ENCODE data around the gene SETMAR. TPM values are rescaled to one million over a fixed set of nuclear protein-coding genes. Genes with fewer than 3 reads are reported as not detected.

SETMAR gene
- total and polyA plus RNA-seq, 2 of the 8 experiments (the other 6 are each of a cell fraction or from before 2014, with no cell fraction given): 16.1 to 25.3 TPM

DNA sequence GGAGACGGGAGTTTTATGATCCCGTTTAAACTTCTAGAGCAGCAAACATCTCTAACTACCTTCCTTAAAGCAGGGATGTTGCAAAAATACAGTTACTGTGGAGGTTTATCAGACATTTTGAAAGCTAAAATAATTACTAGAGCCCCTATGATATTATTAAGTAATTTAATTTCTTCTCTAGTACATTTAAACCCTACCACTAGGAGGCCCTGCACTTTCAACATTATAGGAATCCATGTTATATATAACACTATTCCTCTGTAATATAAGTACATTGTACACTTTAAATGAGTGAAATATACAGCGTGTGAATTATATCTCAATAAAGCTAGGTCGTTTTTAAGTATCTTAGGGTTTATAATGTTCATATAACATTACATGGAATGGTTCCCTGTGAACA lies 11.5 kb downstream of the SETMAR start:
- H3K27ac ChIP-seq (ENCODE audit: low read depth, low read length): no peak overlapping the region
- CTCF ChIA-PET (ENCODE audit: partially characterized antibody): interaction anchor here (0.6 to 2.5 kb wide), 12 partner anchors 10 to 784 kb away, joined by 3 to 6 read pairs (median 3); no protein-coding TSS in a partner anchor

More for the DNA sequence above, 11.5 kb downstream of the SETMAR start:
- H3K4me2 ChIP-seq (ENCODE audit: insufficient read depth in 1 of 2, low read depth in 2 of 2, low read length in 2 of 2): no peak overlapping the region
- POLR2A ChIA-PET (ENCODE audit: partially characterized antibody): interaction anchor here (0.6 to 1.1 kb wide), 3 partner anchors 9 to 11 kb away, joined by 3 to 6 read pairs (median 4); no protein-coding TSS in a partner anchor
- no peak overlapping the region for H2BK15ac ChIP-seq (ENCODE audit: low read length)
- no peaks in the 10 kb centered on the region for H3K23me2 ChIP-seq (ENCODE audit: low read depth, low read length)
- 92% methylated on average over 4 of the region's 4 CpGs; no CpG with 5 or more reads in 1 of the 2 experiments for WGBS, 2 experiments (ENCODE audit: extremely low coverage in 1 of 2, insufficient coverage in 1 of 2, insufficient read length in 1 of 2, insufficient replicate concordance in 2 of 2, low coverage in 1 of 2, low lambda C conversion rate in 2 of 2, missing lambda C conversion rate in 1 of 2)
- H4K91ac ChIP-seq (replicated peaks; ENCODE audit: insufficient read length, low read length): no peak overlapping the region
- H3K79me2 ChIP-seq (ENCODE audit: control insufficient read depth in 1 of 2, insufficient read depth in 2 of 2, low read length in 2 of 2): peaks cover 0 to 7% of the 10 kb centered on the region in 2 experiments; a peak in 2 of 4 replicates
- no peak overlapping the region for H3K9ac ChIP-seq (replicated peaks in 1 of 4; ENCODE audit: extremely low read depth in 1 of 4, low read depth in 3 of 4, low read length in 3 of 4)
- H4K8ac ChIP-seq (ENCODE audit: extremely low read depth, insufficient read depth, low read length): no peak overlapping the region
- no peak overlapping the region for H2BK20ac ChIP-seq (ENCODE audit: low read length)
- no peak overlapping the region for H3K18ac ChIP-seq (ENCODE audit: extremely low read depth, low read length)
- H2AK5ac ChIP-seq (ENCODE audit: low read depth, low read length): no peak overlapping the region
- no peak overlapping the region for H3K4ac ChIP-seq (replicated peaks; ENCODE audit: insufficient read length, low read depth, low read length)
- H4K5ac ChIP-seq (ENCODE audit: insufficient read length, low read depth, low read length): no peak overlapping the region
- H3K23ac ChIP-seq (ENCODE audit: insufficient read length): no peak overlapping the region
- H2BK5ac ChIP-seq (ENCODE audit: low read depth, low read length): no peak overlapping the region
- H3K27me3 ChIP-seq (replicated peaks in 1 of 4; ENCODE audit: control insufficient read depth in 3 of 4, extremely low read depth in 1 of 4, insufficient read depth in 3 of 4, low read length in 3 of 4): no peaks in the 10 kb centered on the region
- H2AFZ ChIP-seq (ENCODE audit: low read length): no peak overlapping the region
- H4K20me1 ChIP-seq (replicated peaks in 1 of 2; ENCODE audit: control insufficient read depth in 1 of 2, insufficient read depth in 2 of 2, low read length in 2 of 2): no peaks in the 10 kb centered on the region
- H3K79me1 ChIP-seq (ENCODE audit: low read depth, low read length): no peaks in the 10 kb centered on the region
- H3K9me3 ChIP-seq (ENCODE audit: insufficient read depth in 2 of 2, low read depth in 1 of 2, low read length in 1 of 2): no peaks in the 10 kb centered on the region
- no peak overlapping the region for H2BK12ac ChIP-seq (ENCODE audit: low read depth, low read length)
- no peak overlapping the region for H3K4me3 ChIP-seq (ENCODE audit: extremely low read depth in 1 of 4, insufficient read depth in 2 of 4, low read depth in 3 of 4, low read length in 4 of 4)
- H3K14ac ChIP-seq (ENCODE audit: insufficient read length): no peak overlapping the region
- H3K4me1 ChIP-seq (replicated peaks in 1 of 4; ENCODE audit: control insufficient read depth in 3 of 4, insufficient read depth in 4 of 4, low read length in 3 of 4): peaks cover 0 to 9% (median under 1%) of the 10 kb centered on the region in 4 experiments; a peak in 1 of 7 replicates
- no peak for DNase-seq (ENCODE audit: low read depth in 1 of 2, low spot score in 2 of 2)
- no peak overlapping the region for H2BK120ac ChIP-seq (replicated peaks; ENCODE audit: low read depth, low read length)
- no peak for FAIRE-seq
- peaks cover 3 to 31% (median 17%) of the 10 kb centered on the region in 4 experiments; a peak in 5 of 8 replicates for H3K36me3 ChIP-seq (ENCODE audit: control insufficient read depth in 2 of 4, insufficient read depth in 4 of 4, low read length in 3 of 4)
- TF ChIP-seq CBX5 (IDR thresholded peaks at IDR 0.05; ENCODE audit: low read depth, low read length) (no peak), CREB1 (IDR thresholded peaks at IDR 0.05) (no peak), KDM4A (IDR thresholded peaks at IDR 0.05; ENCODE audit: low read depth, low read length, severe bottlenecking) (no peak), CHD1 (IDR thresholded peaks at IDR 0.05; ENCODE audit: low read depth, low read length) (no peak), KDM5A (IDR thresholded peaks at IDR 0.05; ENCODE audit: low read length) (no peak)
- TF ChIP-seq, protein P1, sequence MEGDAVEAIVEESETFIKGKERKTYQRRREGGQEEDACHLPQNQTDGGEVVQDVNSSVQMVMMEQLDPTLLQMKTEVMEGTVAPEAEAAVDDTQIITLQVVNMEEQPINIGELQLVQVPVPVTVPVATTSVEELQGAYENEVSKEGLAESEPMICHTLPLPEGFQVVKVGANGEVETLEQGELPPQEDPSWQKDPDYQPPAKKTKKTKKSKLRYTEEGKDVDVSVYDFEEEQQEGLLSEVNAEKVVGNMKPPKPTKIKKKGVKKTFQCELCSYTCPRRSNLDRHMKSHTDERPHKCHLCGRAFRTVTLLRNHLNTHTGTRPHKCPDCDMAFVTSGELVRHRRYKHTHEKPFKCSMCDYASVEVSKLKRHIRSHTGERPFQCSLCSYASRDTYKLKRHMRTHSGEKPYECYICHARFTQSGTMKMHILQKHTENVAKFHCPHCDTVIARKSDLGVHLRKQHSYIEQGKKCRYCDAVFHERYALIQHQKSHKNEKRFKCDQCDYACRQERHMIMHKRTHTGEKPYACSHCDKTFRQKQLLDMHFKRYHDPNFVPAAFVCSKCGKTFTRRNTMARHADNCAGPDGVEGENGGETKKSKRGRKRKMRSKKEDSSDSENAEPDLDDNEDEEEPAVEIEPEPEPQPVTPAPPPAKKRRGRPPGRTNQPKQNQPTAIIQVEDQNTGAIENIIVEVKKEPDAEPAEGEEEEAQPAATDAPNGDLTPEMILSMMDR (IDR thresholded peaks at IDR 0.05; ENCODE audit: control extremely low read depth in 1 of 3, insufficient read depth in 1 of 3, low read depth in 1 of 3, low read length in 3 of 3): peak in 1 of 3 experiments; percentile 9; a peak in 2 of 4 replicates
- H3K56ac ChIP-seq (replicated peaks; ENCODE audit: insufficient read length, low read depth, low read length): no peak overlapping the region
